Mesothelial cell of epicardium (in vitro differentiated cells): ENCODE measurements around the gene MACROH2A1. TPM values are rescaled to one million over a fixed set of nuclear protein-coding genes. Genes with fewer than 3 reads are reported as not detected.

ENCODE experiments used
- DNase-seq, 2 experiments: peaks; one replicate each; pipeline ENCODE4 v3.0.0; 2021; ENCODE audit warnings: low spot score in 2 of 2; ENCODE audit not compliant: unreplicated experiment in 2 of 2
- H3K27ac Mint-ChIP-seq: 2 replicates; pipeline ENCODE4 v1.8.0; 2021; ENCODE audit warnings: mixed read lengths
- H3K27me3 Mint-ChIP-seq: 2 replicates; pipeline ENCODE4 v1.8.0; 2021; ENCODE audit warnings: low read depth, mixed read lengths
- H3K36me3 Mint-ChIP-seq: 2 replicates; pipeline ENCODE4 v1.8.0; 2021; ENCODE audit warnings: mixed read lengths
- H3K4me1 Mint-ChIP-seq: 2 replicates; pipeline ENCODE4 v1.8.0; 2021; ENCODE audit warnings: mixed read lengths
- H3K4me3 Mint-ChIP-seq: 2 replicates; pipeline ENCODE4 v1.8.0; 2021; ENCODE audit warnings: mild to moderate bottlenecking, moderate library complexity, mixed read lengths
- H3K9me3 Mint-ChIP-seq: 2 replicates; pipeline ENCODE4 v1.8.0; 2021; ENCODE audit warnings: mixed read lengths
- total RNA-seq: library from RNA; stranded (reverse); gene quantifications from 3 replicates; pipeline ENCODE4 v1.2.1, GENCODE V29; 2021
- TF ChIP-seq, protein P1 (sequence below): fragments of 200-600 bp; sonication (generic); IDR thresholded peaks from one replicate; pipeline ENCODE4 v1.5.0; 2021; ENCODE audit warnings: antibody characterized with exemption; ENCODE audit not compliant: unreplicated experiment

Gene MACROH2A1
- total RNA-seq, 1 donor from 2014 or later, result 276 TPM

GRCh38 chr5:135295852-135296251 is 103.2 kb downstream of the MACROH2A1 start:
- DNase-seq, result no peak
- Mint-ChIP-seq H3K4me3 (no peak overlapping the region), H3K27me3 (peaks cover 7% of the 10 kb centered on the region), H3K27ac (peak overlapping the region; percentile 44), H3K36me3 (no peaks in the 10 kb centered on the region), H3K9me3 (no peaks in the 10 kb centered on the region), H3K4me1 (peaks cover 11% of the 10 kb centered on the region)
- TF ChIP-seq, protein P1, sequence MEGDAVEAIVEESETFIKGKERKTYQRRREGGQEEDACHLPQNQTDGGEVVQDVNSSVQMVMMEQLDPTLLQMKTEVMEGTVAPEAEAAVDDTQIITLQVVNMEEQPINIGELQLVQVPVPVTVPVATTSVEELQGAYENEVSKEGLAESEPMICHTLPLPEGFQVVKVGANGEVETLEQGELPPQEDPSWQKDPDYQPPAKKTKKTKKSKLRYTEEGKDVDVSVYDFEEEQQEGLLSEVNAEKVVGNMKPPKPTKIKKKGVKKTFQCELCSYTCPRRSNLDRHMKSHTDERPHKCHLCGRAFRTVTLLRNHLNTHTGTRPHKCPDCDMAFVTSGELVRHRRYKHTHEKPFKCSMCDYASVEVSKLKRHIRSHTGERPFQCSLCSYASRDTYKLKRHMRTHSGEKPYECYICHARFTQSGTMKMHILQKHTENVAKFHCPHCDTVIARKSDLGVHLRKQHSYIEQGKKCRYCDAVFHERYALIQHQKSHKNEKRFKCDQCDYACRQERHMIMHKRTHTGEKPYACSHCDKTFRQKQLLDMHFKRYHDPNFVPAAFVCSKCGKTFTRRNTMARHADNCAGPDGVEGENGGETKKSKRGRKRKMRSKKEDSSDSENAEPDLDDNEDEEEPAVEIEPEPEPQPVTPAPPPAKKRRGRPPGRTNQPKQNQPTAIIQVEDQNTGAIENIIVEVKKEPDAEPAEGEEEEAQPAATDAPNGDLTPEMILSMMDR, result no peak

GRCh38 chr5:135294793-135295192 is 104.2 kb downstream of the MACROH2A1 start:
- H3K27me3 Mint-ChIP-seq, result peaks cover 7% of the 10 kb centered on the region
- no peak overlapping the region for H3K4me3 Mint-ChIP-seq
- no peak for DNase-seq
- TF ChIP-seq, protein P1, result no peak
- no peaks in the 10 kb centered on the region for H3K36me3 Mint-ChIP-seq
- no peak overlapping the region for H3K27ac Mint-ChIP-seq
- H3K9me3 Mint-ChIP-seq, result no peaks in the 10 kb centered on the region
- peaks cover 11% of the 10 kb centered on the region for H3K4me1 Mint-ChIP-seq

GRCh38 chr5:135289651-135290050 is 109.4 kb downstream of the MACROH2A1 start:
- TF ChIP-seq, protein P1, result no peak
- H3K4me1 Mint-ChIP-seq, result no peaks in the 10 kb centered on the region
- peaks cover 16% of the 10 kb centered on the region for H3K27me3 Mint-ChIP-seq
- H3K36me3 Mint-ChIP-seq, result peaks cover 3% of the 10 kb centered on the region
- H3K4me3 Mint-ChIP-seq, result no peak overlapping the region
- no peak overlapping the region for H3K27ac Mint-ChIP-seq
- peaks cover 28% of the 10 kb centered on the region for H3K9me3 Mint-ChIP-seq
- DNase-seq, result no peak

- Mint-ChIP-seq H3K4me1 (no peaks in the 10 kb centered on the region), H3K27ac (no peak overlapping the region), H3K27me3 (peaks cover 27% of the 10 kb centered on the region), H3K36me3 (peaks cover 3% of the 10 kb centered on the region), H3K4me3 (no peak overlapping the region), H3K9me3 (peaks cover 40% of the 10 kb centered on the region)
- TF ChIP-seq, protein P1, result no peak
- DNase-seq, result no peak
Observed at GRCh38 chr5:135287551-135287950, 111.5 kb downstream of the MACROH2A1 start.

Other genes starting within 250 kb of the MACROH2A1 start
- not detected in 3 replicates for gene DCANP1, start 48.1 kb upstream of the MACROH2A1 start, total RNA-seq
- gene TIFAB, start 53.1 kb upstream of the MACROH2A1 start, total RNA-seq, result not detected in 3 replicates
- gene NEUROG1, start 136.7 kb upstream of the MACROH2A1 start, total RNA-seq, result not detected in 3 replicates
- gene CXCL14, start 179.8 kb upstream of the MACROH2A1 start, total RNA-seq, result 51.6 to 61.3 TPM (median 56.5 TPM) in 3 replicates